ENCODE results near the gene INTS15.
A peak's percentile ranks its signal among the peaks of the same experiment; 100 is the strongest.

INTS15 gene

GRCh38 chr7:6589829-6590644 is at the start of gene INTS15:
INTS15 (plus strand) TSS chr7:6590021; CDS start chr7:6590284, 263 bp downstream.
- peak within 1 kb of the TSS; percentile 67 to 95 for H3K4me3 ChIP-seq (ENCODE audit: low read depth in 1 of 2, low read length in 2 of 2)
- H3K9me3 ChIP-seq (ENCODE audit: control insufficient read depth in 1 of 2, low read length in 2 of 2), result no peaks in the 10 kb centered on the region
- H3K36me3 ChIP-seq (ENCODE audit: control insufficient read depth in 1 of 2, insufficient read depth in 2 of 2, low read length in 2 of 2), result peaks cover 9 to 56% of the 10 kb centered on the region in 2 donors
- peaks cover 5 to 18% of the 10 kb centered on the region in 2 donors for H3K4me1 ChIP-seq (ENCODE audit: control insufficient read depth in 1 of 2, insufficient read depth in 2 of 2, low read length in 2 of 2)
- no peak within 1 kb of the TSS for H3K27ac ChIP-seq (ENCODE audit: low read length)
- H3K27me3 ChIP-seq (ENCODE audit: low read depth, low read length), result no peaks in the 10 kb centered on the region

- H3K4me1 ChIP-seq (ENCODE audit: control insufficient read depth in 1 of 2, insufficient read depth in 2 of 2, low read length in 2 of 2), result no peaks in the 10 kb centered on the region
- no peak overlapping the region for H3K4me3 ChIP-seq (ENCODE audit: low read depth in 1 of 2, low read length in 2 of 2)
- H3K36me3 ChIP-seq (ENCODE audit: control insufficient read depth in 1 of 2, insufficient read depth in 2 of 2, low read length in 2 of 2), result no peaks in the 10 kb centered on the region
- H3K27me3 ChIP-seq (ENCODE audit: low read depth, low read length), result no peaks in the 10 kb centered on the region
- no peaks in the 10 kb centered on the region for H3K9me3 ChIP-seq (ENCODE audit: control insufficient read depth in 1 of 2, low read length in 2 of 2)
- H3K27ac ChIP-seq (ENCODE audit: low read length), result no peak overlapping the region
These were observed 47.5 kb upstream of the INTS15 start for GRCh38 chr7:6542368-6542767.

GRCh38 chr7:6545398-6546126 is 44.3 kb upstream of the INTS15 start:
- Histone ChIP-seq H3K4me1 (ENCODE audit: control insufficient read depth in 1 of 2, insufficient read depth in 2 of 2, low read length in 2 of 2) (no peaks in the 10 kb centered on the region), H3K27me3 (ENCODE audit: low read depth, low read length) (no peaks in the 10 kb centered on the region)

DNA sequence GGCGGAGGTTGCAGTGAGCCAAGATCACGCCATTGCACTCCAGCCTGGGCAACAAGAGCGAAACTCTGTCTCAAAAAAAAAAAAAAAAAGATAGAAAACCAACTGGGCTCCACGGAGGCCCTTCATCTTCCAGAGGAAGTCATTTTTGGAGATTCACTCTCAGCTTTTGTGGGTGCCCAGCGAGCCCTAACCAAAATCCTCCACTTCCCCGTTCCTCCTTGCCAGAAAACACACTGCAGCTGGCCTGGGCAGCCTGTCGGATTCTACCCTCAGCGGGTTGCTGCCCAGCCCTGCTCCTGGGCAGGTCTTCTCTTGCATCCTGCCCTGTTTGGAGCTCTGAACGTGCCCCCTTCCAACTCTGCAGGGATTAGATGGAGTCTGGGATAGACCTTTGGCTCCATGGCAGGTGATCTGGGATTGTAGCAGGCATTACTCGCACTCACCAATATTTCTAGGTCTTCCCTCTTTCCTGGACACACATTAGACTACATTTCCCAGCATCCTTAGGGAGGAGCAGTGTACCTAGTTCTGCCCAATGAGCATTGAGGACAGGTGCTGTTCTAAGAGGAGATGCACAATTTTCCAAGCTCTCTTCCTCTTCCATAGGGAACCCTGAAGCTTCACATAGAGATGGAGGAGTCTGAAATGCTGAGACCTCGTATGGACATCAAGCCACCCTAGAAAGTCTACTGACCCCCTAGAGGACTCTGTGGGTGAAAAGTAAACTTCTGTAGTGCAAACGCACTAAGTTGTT is 43.1 kb upstream of the INTS15 start:
- Histone ChIP-seq H3K27ac (ENCODE audit: low read length) (no peak overlapping the region), H3K36me3 (ENCODE audit: control insufficient read depth in 1 of 2, insufficient read depth in 2 of 2, low read length in 2 of 2) (no peaks in the 10 kb centered on the region), H3K4me3 (ENCODE audit: low read depth in 1 of 2, low read length in 2 of 2) (no peak overlapping the region), H3K27me3 (ENCODE audit: low read depth, low read length) (no peaks in the 10 kb centered on the region), H3K9me3 (ENCODE audit: control insufficient read depth in 1 of 2, low read length in 2 of 2) (no peaks in the 10 kb centered on the region), H3K4me1 (ENCODE audit: control insufficient read depth in 1 of 2, insufficient read depth in 2 of 2, low read length in 2 of 2) (no peaks in the 10 kb centered on the region)

More at GRCh38 chr7:6545398-6546126, 44.3 kb upstream of the INTS15 start:
- Histone ChIP-seq H3K9me3 (ENCODE audit: control insufficient read depth in 1 of 2, low read length in 2 of 2) (no peaks in the 10 kb centered on the region), H3K4me3 (ENCODE audit: low read depth in 1 of 2, low read length in 2 of 2) (no peak overlapping the region), H3K27ac (ENCODE audit: low read length) (no peak overlapping the region), H3K36me3 (ENCODE audit: control insufficient read depth in 1 of 2, insufficient read depth in 2 of 2, low read length in 2 of 2) (no peaks in the 10 kb centered on the region)

GRCh38 chr7:6547400-6547799 is 42.4 kb upstream of the INTS15 start:
- Histone ChIP-seq H3K4me1 (ENCODE audit: control insufficient read depth in 1 of 2, insufficient read depth in 2 of 2, low read length in 2 of 2) (no peaks in the 10 kb centered on the region), H3K27ac (ENCODE audit: low read length) (no peak overlapping the region), H3K4me3 (ENCODE audit: low read depth in 1 of 2, low read length in 2 of 2) (no peak overlapping the region), H3K27me3 (ENCODE audit: low read depth, low read length) (no peaks in the 10 kb centered on the region), H3K36me3 (ENCODE audit: control insufficient read depth in 1 of 2, insufficient read depth in 2 of 2, low read length in 2 of 2) (no peaks in the 10 kb centered on the region), H3K9me3 (ENCODE audit: control insufficient read depth in 1 of 2, low read length in 2 of 2) (no peaks in the 10 kb centered on the region)

DNA sequence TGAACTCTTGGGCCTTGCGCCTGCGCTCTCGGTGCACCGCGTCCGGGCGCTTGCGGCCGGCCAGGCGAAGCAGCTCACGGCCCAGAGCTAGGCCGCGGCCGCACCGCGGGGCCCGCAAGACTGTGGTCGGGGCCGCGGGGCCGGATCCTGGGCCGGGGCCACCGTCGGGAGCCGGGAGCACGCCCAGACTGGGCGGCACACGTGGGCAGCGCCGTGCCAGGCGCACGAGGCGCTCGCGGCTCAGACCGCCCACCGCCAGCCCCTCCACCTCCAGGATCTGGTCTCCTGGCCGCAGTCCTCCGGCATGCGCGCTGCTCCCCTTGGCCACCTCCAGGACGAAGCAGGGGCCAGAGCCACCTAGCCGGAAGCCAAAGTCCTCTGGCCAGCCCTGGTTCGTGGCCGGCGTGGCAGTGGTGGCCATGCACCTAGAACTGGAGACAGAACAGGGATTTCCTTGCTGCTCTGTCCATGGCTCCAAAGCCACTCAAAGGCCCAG is 38.8 kb upstream of the INTS15 start, which contains the start of gene GRID2IP:
TSS of gene GRID2IP (minus strand) at position 446 of the 496 bp plus-strand sequence. CDS start at position 421, 25 bp downstream.
- Histone ChIP-seq H3K4me3 (ENCODE audit: low read depth in 1 of 2, low read length in 2 of 2) (no peak within 1 kb of the TSS), H3K27me3 (ENCODE audit: low read depth, low read length) (no peaks in the 10 kb centered on the region), H3K27ac (ENCODE audit: low read length) (no peak within 1 kb of the TSS), H3K36me3 (ENCODE audit: control insufficient read depth in 1 of 2, insufficient read depth in 2 of 2, low read length in 2 of 2) (no peaks in the 10 kb centered on the region), H3K9me3 (ENCODE audit: control insufficient read depth in 1 of 2, low read length in 2 of 2) (no peaks in the 10 kb centered on the region), H3K4me1 (ENCODE audit: control insufficient read depth in 1 of 2, insufficient read depth in 2 of 2, low read length in 2 of 2) (no peaks in the 10 kb centered on the region)

DNA sequence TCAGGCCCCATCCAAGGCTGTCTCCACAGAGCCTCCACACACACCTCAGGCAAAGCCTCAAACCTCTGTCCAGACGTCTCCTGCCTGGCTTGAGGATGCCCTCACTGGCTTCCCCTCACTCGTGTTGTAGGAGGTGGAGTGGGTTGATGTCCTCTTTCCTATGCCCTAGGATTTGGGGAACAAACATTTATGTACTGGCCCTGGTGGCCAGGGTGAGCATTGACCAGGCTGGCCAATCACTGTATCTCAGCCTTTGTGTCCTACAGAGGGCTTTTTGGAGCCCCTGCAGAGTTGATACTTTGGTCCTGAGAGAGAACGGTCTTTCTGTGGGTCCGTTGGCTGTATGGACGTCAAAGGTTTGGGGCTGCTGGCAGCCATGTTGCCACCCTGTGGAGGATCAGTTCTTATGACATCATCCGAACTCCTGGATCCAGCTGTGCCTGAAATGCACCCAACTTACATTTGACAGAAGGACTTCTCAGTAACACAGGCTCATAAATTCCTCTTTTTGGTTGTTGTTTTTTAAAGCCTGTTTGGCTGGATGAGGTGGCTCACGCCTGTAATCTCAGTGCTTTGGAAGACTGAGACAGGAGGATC is 36.3 kb upstream of the INTS15 start:
- Histone ChIP-seq H3K4me1 (ENCODE audit: control insufficient read depth in 1 of 2, insufficient read depth in 2 of 2, low read length in 2 of 2) (no peaks in the 10 kb centered on the region), H3K4me3 (ENCODE audit: low read depth in 1 of 2, low read length in 2 of 2) (no peak overlapping the region), H3K9me3 (ENCODE audit: control insufficient read depth in 1 of 2, low read length in 2 of 2) (no peaks in the 10 kb centered on the region), H3K27ac (ENCODE audit: low read length) (no peak overlapping the region), H3K36me3 (ENCODE audit: control insufficient read depth in 1 of 2, insufficient read depth in 2 of 2, low read length in 2 of 2) (no peaks in the 10 kb centered on the region), H3K27me3 (ENCODE audit: low read depth, low read length) (no peaks in the 10 kb centered on the region)

DNA sequence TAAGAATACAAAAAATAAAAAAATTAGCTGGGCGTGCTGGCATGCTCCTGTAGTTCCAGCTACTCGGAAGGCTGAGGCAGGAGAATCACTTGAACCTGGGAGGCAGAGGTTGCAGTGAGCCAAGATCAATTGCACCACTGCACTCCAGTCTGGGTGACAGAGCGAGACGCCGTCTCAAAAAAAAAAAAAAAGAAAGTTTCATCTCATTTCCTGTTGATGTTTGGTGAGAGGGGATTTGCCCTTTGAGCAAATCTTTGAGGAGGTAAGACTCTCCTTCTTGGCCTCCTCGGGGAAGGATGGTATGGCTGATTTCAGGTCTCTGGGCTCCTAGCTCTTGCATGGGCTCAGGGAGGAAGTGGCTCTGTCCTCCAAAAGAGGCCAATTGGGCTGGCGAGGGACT is 35.0 kb upstream of the INTS15 start:
- Histone ChIP-seq H3K4me1 (ENCODE audit: control insufficient read depth in 1 of 2, insufficient read depth in 2 of 2, low read length in 2 of 2) (no peaks in the 10 kb centered on the region), H3K9me3 (ENCODE audit: control insufficient read depth in 1 of 2, low read length in 2 of 2) (no peaks in the 10 kb centered on the region), H3K27me3 (ENCODE audit: low read depth, low read length) (no peaks in the 10 kb centered on the region), H3K4me3 (ENCODE audit: low read depth in 1 of 2, low read length in 2 of 2) (no peak overlapping the region), H3K36me3 (ENCODE audit: control insufficient read depth in 1 of 2, insufficient read depth in 2 of 2, low read length in 2 of 2) (no peaks in the 10 kb centered on the region), H3K27ac (ENCODE audit: low read length) (no peak overlapping the region)

- Histone ChIP-seq H3K4me1 (ENCODE audit: control insufficient read depth in 1 of 2, insufficient read depth in 2 of 2, low read length in 2 of 2) (no peaks in the 10 kb centered on the region), H3K27ac (ENCODE audit: low read length) (no peak overlapping the region), H3K36me3 (ENCODE audit: control insufficient read depth in 1 of 2, insufficient read depth in 2 of 2, low read length in 2 of 2) (no peaks in the 10 kb centered on the region), H3K9me3 (ENCODE audit: control insufficient read depth in 1 of 2, low read length in 2 of 2) (no peaks in the 10 kb centered on the region), H3K4me3 (ENCODE audit: low read depth in 1 of 2, low read length in 2 of 2) (no peak overlapping the region), H3K27me3 (ENCODE audit: low read depth, low read length) (no peaks in the 10 kb centered on the region)
These were observed 33.6 kb upstream of the INTS15 start for GRCh38 chr7:6556196-6556595.

GRCh38 chr7:6558837-6559236 is 31.0 kb upstream of the INTS15 start:
- H3K9me3 ChIP-seq (ENCODE audit: control insufficient read depth in 1 of 2, low read length in 2 of 2), result no peaks in the 10 kb centered on the region
- no peak overlapping the region for H3K4me3 ChIP-seq (ENCODE audit: low read depth in 1 of 2, low read length in 2 of 2)
- no peak overlapping the region for H3K27ac ChIP-seq (ENCODE audit: low read length)
- H3K36me3 ChIP-seq (ENCODE audit: control insufficient read depth in 1 of 2, insufficient read depth in 2 of 2, low read length in 2 of 2), result no peaks in the 10 kb centered on the region
- H3K4me1 ChIP-seq (ENCODE audit: control insufficient read depth in 1 of 2, insufficient read depth in 2 of 2, low read length in 2 of 2), result no peaks in the 10 kb centered on the region
- no peaks in the 10 kb centered on the region for H3K27me3 ChIP-seq (ENCODE audit: low read depth, low read length)
